MG63 (cell line): ENCODE results near the gene NT5E. TPM values are rescaled to one million over a fixed set of nuclear protein-coding genes. Genes with fewer than 3 reads are reported as not detected.
"Not testable (repeated sequence)": the region's sequence is repeated elsewhere in the genome, so short reads cannot be mapped to it uniquely, and the experiment has no call there.

Experiments
- DNase-seq: peaks from one replicate; pipeline ENCODE4 v3.0.0-alpha.2; 2020
- H3K27me3 ChIP-seq: fragments of 250-450 bp; sonication (Bioruptor Pico); 2 replicates; pipeline ENCODE4 v1.5.1; 2020; ENCODE audit warnings: mild to moderate bottlenecking, moderate library complexity
- H3K36me3 ChIP-seq: fragments of 250-450 bp; sonication (Bioruptor Pico); 2 replicates; pipeline ENCODE4 v1.5.1; 2020; ENCODE audit warnings: mild to moderate bottlenecking, moderate library complexity
- H3K4me3 ChIP-seq: fragments of 250-450 bp; sonication (Bioruptor Pico); 2 replicates; pipeline ENCODE4 v1.5.1; 2020; ENCODE audit warnings: mild to moderate bottlenecking, moderate library complexity
- H3K9me3 ChIP-seq: fragments of 250-450 bp; sonication (Bioruptor Pico); 2 replicates; pipeline ENCODE4 v1.5.1; 2020; ENCODE audit warnings: mild to moderate bottlenecking, moderate library complexity
- total RNA-seq: library from RNA; depleted of rRNA; stranded (reverse); fragments of >200 nt; shearing (Covaris generic); gene quantifications from 2 replicates; pipeline ENCODE4 v1.2.3, GENCODE V29; 2014; ENCODE audit warnings: low replicate concordance; rRNA removed

NT5E gene
- total RNA-seq, 1 experiment from 2014 or later, result 40.8 TPM

GRCh38 chr6:85494547-85495536, 45.0 kb downstream of the NT5E start:
- H3K27me3 ChIP-seq, result no peaks in the 10 kb centered on the region
- no peak for DNase-seq
- H3K9me3 ChIP-seq, result peaks cover 7% of the 10 kb centered on the region; the same call in 1 of the 2 replicates
- H3K4me3 ChIP-seq, result no peak overlapping the region
- H3K36me3 ChIP-seq, result peaks cover 31% of the 10 kb centered on the region

DNA sequence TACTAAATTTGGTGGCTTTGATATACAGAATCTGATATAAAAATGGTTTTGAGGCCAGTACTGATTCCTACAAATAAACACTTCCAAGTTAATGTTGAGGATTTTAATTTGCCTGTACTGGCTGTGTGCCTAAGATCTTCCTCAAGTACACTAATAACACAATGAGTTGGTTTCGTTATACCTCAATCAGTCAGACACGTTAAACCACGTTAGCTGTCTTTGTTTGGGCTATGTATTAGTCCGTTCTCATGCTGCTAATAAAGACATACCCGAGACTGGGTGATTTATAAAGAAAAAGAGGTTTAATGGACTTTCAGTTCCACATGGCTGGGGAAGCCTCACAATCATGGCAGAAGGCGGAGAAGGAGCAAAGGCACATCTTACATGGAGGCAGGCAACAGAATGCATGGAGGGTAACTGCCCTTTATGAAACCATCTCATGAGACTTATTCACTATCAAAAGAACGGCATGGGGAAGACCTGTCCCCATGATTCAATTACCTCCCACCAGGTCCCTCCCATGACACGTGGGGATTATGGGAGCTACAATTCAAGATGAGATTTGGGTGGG, 46.2 kb downstream of the NT5E start:
- peaks cover 22% of the 10 kb centered on the region for H3K36me3 ChIP-seq
- H3K9me3 ChIP-seq, result peaks cover 7% of the 10 kb centered on the region; the same call in 1 of the 2 replicates
- no peak for DNase-seq
- no peaks in the 10 kb centered on the region for H3K27me3 ChIP-seq
- H3K4me3 ChIP-seq, result no peak overlapping the region

GRCh38 chr6:85496856-85497255, 47.0 kb downstream of the NT5E start:
- Histone ChIP-seq H3K4me3 (no peak overlapping the region), H3K36me3 (peaks cover 22% of the 10 kb centered on the region), H3K9me3 (peaks cover 7% of the 10 kb centered on the region; the same call in 1 of the 2 replicates), H3K27me3 (no peaks in the 10 kb centered on the region)
- DNase-seq, result no peak

DNA sequence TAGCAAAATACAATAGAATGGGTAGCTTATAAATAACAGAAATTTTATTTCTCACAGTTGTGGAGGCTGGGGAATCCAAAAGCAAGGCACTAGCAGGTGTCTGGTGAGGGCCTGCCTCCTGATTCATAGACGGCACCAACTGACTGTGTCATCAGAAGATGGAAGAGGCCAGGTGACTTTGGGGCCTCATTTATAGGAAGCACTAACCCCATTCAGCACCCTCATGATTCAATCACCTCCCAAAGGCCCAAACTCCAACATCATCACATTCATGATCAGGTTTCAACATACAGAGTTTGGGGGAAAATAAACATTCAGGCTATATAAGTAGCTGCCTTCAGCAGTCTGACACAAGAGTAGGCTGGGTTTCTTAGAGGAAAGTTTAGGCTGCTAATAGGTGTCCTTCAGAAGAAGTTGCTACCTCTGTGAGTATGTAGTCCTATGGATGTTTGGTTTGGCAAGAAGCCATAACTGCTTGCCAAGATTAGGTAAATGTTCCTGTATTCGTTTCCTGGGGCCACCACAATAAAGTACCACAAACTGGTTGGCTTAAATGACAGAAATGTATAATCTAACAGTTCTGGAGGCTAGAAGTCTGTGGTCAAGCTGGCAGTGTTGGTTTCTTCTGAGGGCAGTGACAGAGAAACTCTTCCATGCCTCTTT, 48.8 kb downstream of the NT5E start:
- Histone ChIP-seq H3K36me3 (peaks cover 26% of the 10 kb centered on the region), H3K9me3 (peaks cover 7% of the 10 kb centered on the region; the same call in 1 of the 2 replicates), H3K4me3 (no peak overlapping the region), H3K27me3 (no peaks in the 10 kb centered on the region)
- no peak for DNase-seq

- Histone ChIP-seq H3K27me3 (no peaks in the 10 kb centered on the region), H3K9me3 (no peaks in the 10 kb centered on the region), H3K36me3 (peaks cover 20% of the 10 kb centered on the region)
Observed at GRCh38 chr6:85506441-85507093, 56.7 kb downstream of the NT5E start.

DNA sequence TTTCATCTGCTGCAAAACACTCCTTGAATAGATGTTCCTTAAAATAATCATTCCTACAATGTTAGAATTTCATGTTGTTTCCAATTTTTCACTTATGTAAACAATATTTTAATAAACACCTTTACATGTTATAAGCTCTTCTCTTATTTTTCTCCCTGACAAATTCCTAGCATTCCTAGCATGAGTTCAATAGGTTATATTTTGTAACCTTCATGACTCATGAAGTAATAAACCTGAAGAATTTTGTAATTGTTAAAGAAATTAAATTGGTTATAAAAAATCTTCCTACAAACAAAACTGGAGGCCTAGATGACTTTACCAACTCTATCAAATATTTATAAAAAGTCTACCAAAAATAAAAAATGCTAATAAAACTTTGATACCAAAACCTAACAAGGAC, 66.3 kb downstream of the NT5E start:
- Histone ChIP-seq H3K27me3 (no peaks in the 10 kb centered on the region), H3K9me3 (no peaks in the 10 kb centered on the region), H3K36me3 (peaks cover 22% of the 10 kb centered on the region), H3K4me3 (no peak overlapping the region)
- DNase-seq, result no peak

More at GRCh38 chr6:85506441-85507093, 56.7 kb downstream of the NT5E start:
- no peak overlapping the region for H3K4me3 ChIP-seq
- no peak for DNase-seq

- not testable (repeated sequence) for DNase-seq, H3K27me3 ChIP-seq, H3K9me3 ChIP-seq, H3K4me3 ChIP-seq
- H3K36me3 ChIP-seq, result peaks cover 20% of the 10 kb centered on the region
Observed at GRCh38 chr6:85524281-85524680, 74.4 kb downstream of the NT5E start.

- Histone ChIP-seq H3K9me3 (no peaks in the 10 kb centered on the region), H3K27me3 (no peaks in the 10 kb centered on the region), H3K36me3 (peaks cover 10% of the 10 kb centered on the region), H3K4me3 (no peak overlapping the region)
- DNase-seq, result no peak
Observed at GRCh38 chr6:85537055-85537494, 87.2 kb downstream of the NT5E start.

DNA sequence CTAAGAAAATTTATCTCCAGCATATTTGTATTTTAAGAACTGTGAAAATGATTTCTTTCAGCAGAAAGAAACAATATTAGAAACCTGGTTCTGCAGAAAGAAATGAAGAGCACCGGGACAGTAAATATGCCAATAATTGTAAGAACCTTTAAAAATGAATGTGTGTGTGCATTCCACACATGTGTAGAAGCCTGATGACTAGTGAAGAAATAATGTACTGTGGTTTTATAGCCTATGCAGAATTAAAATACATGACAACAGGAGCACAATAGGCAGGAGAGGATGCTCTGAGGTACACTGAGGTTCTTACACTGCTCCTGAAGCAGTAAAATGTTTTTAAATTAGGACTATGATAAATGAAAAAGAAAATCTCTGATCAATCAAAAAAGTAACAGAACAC, 94.9 kb downstream of the NT5E start:
- H3K36me3 ChIP-seq, result peaks cover 14% of the 10 kb centered on the region
- no peak for DNase-seq
- no peaks in the 10 kb centered on the region for H3K9me3 ChIP-seq
- H3K27me3 ChIP-seq, result no peaks in the 10 kb centered on the region
- H3K4me3 ChIP-seq, result no peak overlapping the region

Other genes starting within 250 kb of the NT5E start
- 65.8 and 88.2 TPM in 2 replicates for gene SNX14, start 143.8 kb downstream of the NT5E start, total RNA-seq
- gene SYNCRIP, start 192.8 kb downstream of the NT5E start, total RNA-seq, result 89.9 and 199 TPM in 2 replicates